Measurements from ENCODE around the gene TM2D1. TPM values are rescaled to one million over a fixed set of nuclear protein-coding genes. Genes with fewer than 3 reads are reported as not detected.
A peak's percentile ranks its signal among the peaks of the same experiment; 100 is the strongest.

TM2D1 gene
- total and polyA plus RNA-seq, 9 of the 15 experiments (the other 6 are each of a cell fraction or from before 2014, with no cell fraction given), result 24.5 to 65.2 (median 47.7) TPM

- no peak for TF ChIP-seq AFF1 (IDR thresholded peaks at IDR 0.05; ENCODE audit: low read depth in 1 of 2, partially characterized antibody in 2 of 2)
- TF ChIP-seq YY1 (IDR thresholded peaks at IDR 0.05; ENCODE audit: borderline replicate concordance in 1 of 3, control insufficient read depth in 1 of 3, extremely low read depth in 1 of 3, insufficient read depth in 3 of 3, insufficient read length in 1 of 3, insufficient replicate concordance in 2 of 3, low read depth in 1 of 3, low read length in 2 of 3), result peak in 1 of 3 experiments; percentile 37
- peak; percentile 29 for TF ChIP-seq HNRNPLL (IDR thresholded peaks at IDR 0.05; ENCODE audit: low read depth, low read length, poor library complexity, severe bottlenecking)
- TF ChIP-seq HMG20B (CRISPR knock-in tag; IDR thresholded peaks at IDR 0.05), result no peak
- 0 out of 2 replicates have a peak, but pooled peaks have one; percentile 22 for TF ChIP-seq CREM (IDR thresholded peaks at IDR 0.05; ENCODE audit: low read depth)
- TF ChIP-seq BRD9 (IDR thresholded peaks at IDR 0.05; ENCODE audit: low read depth, partially characterized antibody), result peak; percentile 53
- TF ChIP-seq UBTF (IDR thresholded peaks at IDR 0.05; ENCODE audit: borderline replicate concordance in 1 of 2, low read depth in 2 of 2, low read length in 2 of 2), result 0 out of 4 replicates have a peak, but pooled peaks of 1 of the 2 experiments have one; percentile 18
- no peak for TF ChIP-seq ZZZ3 (IDR thresholded peaks at IDR 0.05)
- peak; percentile 74; the same call in 1 of the 2 replicates for TF ChIP-seq MBD1 (CRISPR knock-in tag; IDR thresholded peaks at IDR 0.05)
- TF ChIP-seq CC2D1A (IDR thresholded peaks at IDR 0.05), result 0 out of 2 replicates have a peak, but pooled peaks have one; percentile 46
- TF ChIP-seq SMC3 (conservative IDR thresholded peaks at IDR 0.05; ENCODE audit: insufficient read depth, low read depth, low read length), result 0 out of 2 replicates have a peak, but pooled peaks have one; percentile 58
- TF ChIP-seq SMARCE1 (IDR thresholded peaks at IDR 0.05), result no peak
- TF ChIP-seq HDAC1 (IDR thresholded peaks at IDR 0.05), result 0 out of 4 replicates have a peak, but pooled peaks of 1 of the 2 experiments have one; percentile 14
- no peak for TF ChIP-seq FOXP1 (CRISPR knock-in tag; IDR thresholded peaks at IDR 0.05)
- TF ChIP-seq ZNF384 (IDR thresholded peaks at IDR 0.05; ENCODE audit: low read depth, low read length), result peak; percentile 24; the same call in 1 of the 2 replicates
- TF ChIP-seq VEZF1 (CRISPR knock-in tag; IDR thresholded peaks at IDR 0.05), result peak; percentile 30; the same call in 1 of the 2 replicates
Observed at GRCh38 chr1:61641578-61642336, 83.2 kb downstream of the TM2D1 start (continued).

Measured in K562 (cell line).